GM12892 (cell line): ENCODE results near the gene SUN1.

Source experiments
- POLR2A ChIP-seq: IDR thresholded peaks from 2 replicates; pipeline ENCODE4 v1.6.1; 2011; ENCODE audit warnings: low read depth, low read length, control low read depth
- TAF1 ChIP-seq: IDR thresholded peaks from 2 replicates; pipeline ENCODE4 v1.6.1; 2011; ENCODE audit warnings: low read depth, mild to moderate bottlenecking, control low read depth, low read length, borderline replicate concordance

DNA sequence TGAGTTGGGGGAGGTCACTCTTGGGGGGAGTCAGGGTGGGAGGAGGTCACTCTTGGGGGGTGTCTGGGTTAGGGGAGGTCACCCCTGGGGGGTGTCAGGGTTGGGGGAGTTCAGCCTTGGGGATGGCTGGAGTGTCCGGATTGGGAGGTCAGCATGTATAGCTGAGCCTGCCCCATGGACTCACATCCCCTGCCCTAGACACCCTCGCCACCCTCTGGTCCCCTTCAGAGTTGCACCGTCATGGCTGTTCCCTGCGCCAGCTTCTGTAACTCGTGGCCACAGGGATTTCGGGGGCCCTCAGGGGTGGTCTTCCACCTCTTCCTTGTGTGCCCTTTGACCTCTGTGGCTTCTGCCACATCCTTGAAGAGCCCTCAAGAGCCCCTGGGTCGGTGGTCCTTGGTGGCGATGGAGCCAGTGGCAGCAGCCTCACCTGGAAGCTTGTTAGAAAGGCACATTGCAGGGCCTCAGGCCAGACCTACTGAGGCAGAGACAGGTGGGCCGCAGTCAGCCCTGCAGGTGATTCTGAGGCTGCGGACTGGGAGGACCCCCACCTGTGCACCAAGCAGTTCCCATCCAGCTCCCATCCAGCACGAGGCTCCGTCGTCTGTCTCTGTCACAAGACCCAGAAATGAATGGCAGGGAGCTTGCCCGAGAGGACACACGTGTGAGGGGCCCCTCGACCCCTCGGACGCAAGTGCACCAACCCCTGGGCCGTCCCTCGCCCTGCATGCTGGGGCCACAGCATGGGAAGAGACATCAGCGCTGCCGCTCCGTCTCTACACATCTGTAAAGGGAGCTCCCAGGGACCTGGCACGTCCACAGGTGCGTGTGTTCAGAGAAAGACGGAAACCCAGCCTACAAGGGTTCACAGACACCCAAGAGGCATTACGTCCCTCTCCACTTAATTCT, 44.7 kb upstream of the SUN1 start:
- no peak for TF ChIP-seq POLR2A
- TF ChIP-seq TAF1, result no peak
